H1 (cell line): ENCODE data around the gene FAM222B. TPM values are rescaled to one million over a fixed set of nuclear protein-coding genes. Genes with fewer than 3 reads are reported as not detected.

Source experiments
- CTCF ChIA-PET: fragments of 300-600 bp; sonication (Branson Sonifier 250); formaldehyde crosslinking; loops from one replicate; lab custom pipeline; 2021; ENCODE audit not compliant: partially characterized antibody; lab: Charles Lee
- POLR2A ChIA-PET: fragments of 300-600 bp; sonication (Branson Sonifier 250); formaldehyde crosslinking; loops from one replicate; lab custom pipeline; 2021; ENCODE audit warnings: inconsistent platforms; ENCODE audit not compliant: partially characterized antibody; lab: Charles Lee
- DNase-seq, 2 experiments: peaks; one replicate each; pipeline versions ENCODE4 v3.0.0 to v3.0.0-alpha.2; 2010 to 2022; ENCODE audit warnings: low spot score in 2 of 2, low read depth in 1 of 2, mixed read lengths in 1 of 2
- FAIRE-seq: peaks from 2 replicates; lab custom pipeline; 2011; peaks lifted over from hg19 to GRCh38; lab: Jason Lieb, UNC
- H2AFZ ChIP-seq: 2 replicates; pipeline ENCODE4 v1.8.1; 2012; ENCODE audit warnings: low read length, inconsistent platforms
- H2AK5ac ChIP-seq: 2 replicates; pipeline ENCODE4 v1.6.1; 2013; ENCODE audit warnings: low read depth, low read length
- H2BK120ac ChIP-seq: replicated peaks from 2 replicates; pipeline ENCODE3; 2013; ENCODE audit warnings: low read depth, low read length, inconsistent platforms
- H2BK12ac ChIP-seq: 2 replicates; pipeline ENCODE4 v1.6.1; 2013; ENCODE audit warnings: low read depth, low read length
- H2BK15ac ChIP-seq: 2 replicates; pipeline ENCODE4 v1.6.1; 2013; ENCODE audit warnings: low read length
- H2BK20ac ChIP-seq: 2 replicates; pipeline ENCODE4 v1.6.1; 2013; ENCODE audit warnings: low read length
- H2BK5ac ChIP-seq: 2 replicates; pipeline ENCODE4 v1.6.1; 2013; ENCODE audit warnings: low read depth, low read length
- H3K14ac ChIP-seq: 2 replicates; pipeline ENCODE4 v1.6.1; 2013; ENCODE audit warnings: inconsistent platforms; ENCODE audit not compliant: insufficient read length
- H3K18ac ChIP-seq: 2 replicates; pipeline ENCODE4 v1.6.1; 2013; ENCODE audit warnings: low read length; ENCODE audit errors: extremely low read depth
- H3K23ac ChIP-seq: 2 replicates; pipeline ENCODE4 v1.6.1; 2013; ENCODE audit warnings: inconsistent platforms; ENCODE audit not compliant: insufficient read length
- H3K23me2 ChIP-seq: 2 replicates; pipeline ENCODE4 v1.6.1; 2013; ENCODE audit warnings: low read depth, low read length
- H3K27ac ChIP-seq: 2 replicates; pipeline ENCODE4 v1.6.1; 2011; ENCODE audit warnings: low read depth, low read length, inconsistent platforms
- H3K27me3 ChIP-seq, 4 experiments: replicated peaks in 1 of 4; 1 replicate in 1 of 4; 2 replicates in 3 of 4; pipeline versions ENCODE4 v1.6.1 to v1.8.1; 2011 to 2013; ENCODE audit warnings: low read length in 3 of 4, mild to moderate bottlenecking in 3 of 4, inconsistent platforms in 2 of 4, mixed read lengths in 2 of 4, moderate library complexity in 1 of 4; ENCODE audit not compliant: control insufficient read depth in 3 of 4, insufficient read depth in 3 of 4; ENCODE audit errors: extremely low read depth in 1 of 4
- H3K36me3 ChIP-seq, 4 experiments: 2 replicates each; pipeline versions ENCODE4 v1.6.1 to v1.8.1; 2011 to 2013; ENCODE audit warnings: mild to moderate bottlenecking in 4 of 4, low read length in 3 of 4, moderate library complexity in 2 of 4, control low read depth in 1 of 4, inconsistent platforms in 1 of 4; ENCODE audit not compliant: insufficient read depth in 4 of 4, control insufficient read depth in 2 of 4
- H3K4ac ChIP-seq: replicated peaks from 2 replicates; pipeline ENCODE3; 2013; ENCODE audit warnings: low read length, low read depth, mixed read lengths, inconsistent platforms; ENCODE audit not compliant: insufficient read length
- H3K4me1 ChIP-seq, 4 experiments: replicated peaks in 1 of 4; 1 replicate in 1 of 4; 2 replicates in 3 of 4; pipeline versions ENCODE4 v1.6.1 to v1.8.1; 2011 to 2013; ENCODE audit warnings: low read length in 3 of 4, inconsistent platforms in 2 of 4, mixed read lengths in 1 of 4; ENCODE audit not compliant: insufficient read depth in 4 of 4, control insufficient read depth in 3 of 4
- H3K4me2 ChIP-seq, 2 experiments: 2 replicates each; pipeline versions ENCODE4 v1.6.1 to v1.8.1; 2011 to 2013; ENCODE audit warnings: low read depth in 2 of 2, low read length in 2 of 2, control low read depth in 1 of 2, inconsistent platforms in 1 of 2, mild to moderate bottlenecking in 1 of 2; ENCODE audit not compliant: insufficient read depth in 1 of 2
- H3K4me3 ChIP-seq, 4 experiments: fragments of 200-600, 300-600 bp in 1 of 4; sonication (generic), shearing (Covaris generic), sonication (Bioruptor Twin) in 1 of 4; 2 replicates each; pipeline versions ENCODE4 v1.5.1 to v1.8.1; 2011 to 2016; ENCODE audit warnings: low read length in 4 of 4, low read depth in 3 of 4, control low read depth in 2 of 4, inconsistent platforms in 2 of 4, mild to moderate bottlenecking in 2 of 4, mixed read lengths in 1 of 4, moderate library complexity in 1 of 4; ENCODE audit not compliant: insufficient read depth in 2 of 4; ENCODE audit errors: extremely low read depth in 1 of 4
- H3K56ac ChIP-seq: replicated peaks from 2 replicates; pipeline ENCODE3; 2013; ENCODE audit warnings: low read depth, mild to moderate bottlenecking, mixed read lengths, low read length, inconsistent platforms; ENCODE audit not compliant: insufficient read length
- H3K79me1 ChIP-seq: 2 replicates; pipeline ENCODE4 v1.6.1; 2013; ENCODE audit warnings: low read depth, low read length, control low read depth
- H3K79me2 ChIP-seq, 2 experiments: 2 replicates each; pipeline versions ENCODE4 v1.6.1 to v1.8.1; 2012 to 2013; ENCODE audit warnings: low read length in 2 of 2, mild to moderate bottlenecking in 2 of 2, inconsistent platforms in 1 of 2; ENCODE audit not compliant: insufficient read depth in 2 of 2, control insufficient read depth in 1 of 2
- H3K9ac ChIP-seq, 4 experiments: replicated peaks in 1 of 4; 1 replicate in 1 of 4; 2 replicates in 3 of 4; pipeline versions ENCODE4 v1.6.1 to v1.8.1; 2011 to 2013; ENCODE audit warnings: low read depth in 3 of 4, low read length in 3 of 4, control low read depth in 2 of 4, mild to moderate bottlenecking in 2 of 4, moderate library complexity in 2 of 4, inconsistent platforms in 1 of 4; ENCODE audit errors: extremely low read depth in 1 of 4
- H3K9me3 ChIP-seq, 2 experiments: 2 replicates each; pipeline versions ENCODE4 v1.6.1 to v1.8.1; 2012 to 2013; ENCODE audit warnings: mild to moderate bottlenecking in 2 of 2, moderate library complexity in 2 of 2, control low read depth in 1 of 2, inconsistent platforms in 1 of 2, low read depth in 1 of 2, low read length in 1 of 2, mixed read lengths in 1 of 2; ENCODE audit not compliant: insufficient read depth in 2 of 2
- H4K20me1 ChIP-seq, 2 experiments: replicated peaks in 1 of 2; 2 replicates each; pipeline versions ENCODE3 to v1.8.1; 2011 to 2013; ENCODE audit warnings: inconsistent platforms in 2 of 2, low read length in 2 of 2, mild to moderate bottlenecking in 1 of 2; ENCODE audit not compliant: insufficient read depth in 2 of 2, control insufficient read depth in 1 of 2
- H4K5ac ChIP-seq: 2 replicates; pipeline ENCODE4 v1.6.1; 2013; ENCODE audit warnings: low read length, low read depth, mixed read lengths, inconsistent platforms; ENCODE audit not compliant: insufficient read length
- H4K8ac ChIP-seq: 2 replicates; pipeline ENCODE4 v1.8.0; 2013; ENCODE audit warnings: mild to moderate bottlenecking, moderate library complexity, low read length, inconsistent platforms; ENCODE audit not compliant: insufficient read depth; ENCODE audit errors: extremely low read depth
- H4K91ac ChIP-seq: replicated peaks from 2 replicates; pipeline ENCODE3; 2013; ENCODE audit warnings: low read length, mixed read lengths, inconsistent platforms; ENCODE audit not compliant: insufficient read length
- ATF2 ChIP-seq: IDR thresholded peaks from 2 replicates; pipeline ENCODE4 v1.6.1; 2012; ENCODE audit warnings: low read length, inconsistent platforms
- CBX5 ChIP-seq: fragments of 300-800, 300-1000 bp; sonication (generic); IDR thresholded peaks from 2 replicates; pipeline ENCODE4 v1.7.1; 2016; ENCODE audit warnings: antibody characterized with exemption, low read length, low read depth
- CTCF ChIP-seq, 3 experiments: IDR thresholded peaks; 1 replicate in 2 of 3; 2 replicates in 1 of 3; pipeline versions ENCODE4 v1.5.1 to v1.6.1; 2011; ENCODE audit warnings: low read length in 3 of 3, mild to moderate bottlenecking in 3 of 3, inconsistent platforms in 2 of 3, low read depth in 1 of 3, moderate library complexity in 1 of 3; ENCODE audit not compliant: insufficient read depth in 1 of 3; ENCODE audit errors: control extremely low read depth in 1 of 3
- HDAC2 ChIP-seq, 2 experiments: fragments of 300-600 bp in 1 of 2; sonication (generic) in 1 of 2; IDR thresholded peaks; 2 replicates each; pipeline ENCODE4 v1.6.1; 2011 to 2012; ENCODE audit warnings: low read depth in 2 of 2, low read length in 2 of 2, mild to moderate bottlenecking in 2 of 2, moderate library complexity in 2 of 2, borderline replicate concordance in 1 of 2, inconsistent platforms in 1 of 2
- HDAC6 ChIP-seq: IDR thresholded peaks from one replicate; pipeline ENCODE4 v1.7.1; 2012; ENCODE audit warnings: low read depth, mild to moderate bottlenecking, inconsistent platforms, low read length, moderate library complexity
- KDM4A ChIP-seq: IDR thresholded peaks from one replicate; pipeline ENCODE4 v1.7.1; 2012; ENCODE audit warnings: low read depth, mild to moderate bottlenecking, moderate library complexity, low read length, inconsistent platforms; ENCODE audit not compliant: severe bottlenecking
- POLR2A ChIP-seq, 2 experiments: IDR thresholded peaks; 1 replicate in 1 of 2; 2 replicates in 1 of 2; pipeline ENCODE4 v1.6.1; 2011; ENCODE audit warnings: low read depth in 2 of 2, low read length in 2 of 2, mild to moderate bottlenecking in 2 of 2; ENCODE audit errors: control extremely low read depth in 1 of 2
- SAP30 ChIP-seq: fragments of 300-600 bp; sonication (generic); IDR thresholded peaks from 2 replicates; pipeline ENCODE4 v1.7.1; 2012; ENCODE audit warnings: low read length, moderate library complexity, mild to moderate bottlenecking, inconsistent platforms; ENCODE audit not compliant: insufficient read depth, insufficient replicate concordance
- ZNF274 ChIP-seq: IDR thresholded peaks from 2 replicates; pipeline ENCODE4 v1.7.0; 2012; ENCODE audit warnings: low read length, borderline replicate concordance; ENCODE audit errors: extremely low read depth
- WGBS, 2 experiments: shearing (Covaris generic) in 1 of 2; methylation state at CpG; one replicate each; pipeline versions ENCODE4 v1.1.6 to v1.1.7; 2013 to 2015; ENCODE audit warnings: low lambda C conversion rate in 2 of 2, mixed read lengths in 2 of 2, inconsistent platforms in 1 of 2, low coverage in 1 of 2, missing lambda C conversion rate in 1 of 2; ENCODE audit not compliant: insufficient replicate concordance in 2 of 2, insufficient coverage in 1 of 2, insufficient read length in 1 of 2; ENCODE audit errors: extremely low coverage in 1 of 2, missing lambda C conversion rate in 1 of 2; 5-methylcytosine and 5-hydroxymethylcytosine counted together
- polyA plus RNA-seq, 7 experiments: library from polyadenylated mRNA; depleted of rRNA in 3 of 7; stranded (reverse) in 5 of 7; unstranded in 2 of 7; fragments of >200 nt in 5 of 7; fragments of 200-250 nt in 2 of 7; gene quantifications; 1 replicate in 5 of 7; 2 replicates in 1 of 7; 4 replicates in 1 of 7; pipeline versions ENCODE4 v1.2.1 to v1.2.3, GENCODE V29; 2011 to 2013; ENCODE audit warnings: missing spikeins in 2 of 7, mixed read lengths in 2 of 7
- total RNA-seq: library from RNA; stranded (reverse); fragmentation: NEBNext Ultra II Directional; extraction: Animal tissue kit (Norgen Biotek cat#: 25700); gene quantifications from 2 replicates; pipeline ENCODE4 v1.2.1, GENCODE V29; 2021

Gene FAM222B
- total and polyA plus RNA-seq, 2 of the 8 experiments (the other 6 are each of a cell fraction or from before 2014, with no cell fraction given): 42.1 to 81.7 TPM

GRCh38 chr17:28863953-28864352 is 21.4 kb upstream of the FAM222B start:
- Histone ChIP-seq H2BK15ac (no peak overlapping the region), H3K9ac (no peak overlapping the region), H3K79me2 (no peaks in the 10 kb centered on the region), H3K56ac (no peak overlapping the region), H3K79me1 (no peaks in the 10 kb centered on the region), H3K9me3 (no peaks in the 10 kb centered on the region), H4K5ac (no peak overlapping the region), H2BK120ac (no peak overlapping the region), H3K14ac (no peak overlapping the region), H2BK20ac (no peak overlapping the region), H4K91ac (no peak overlapping the region), H3K4me2 (no peak overlapping the region), H3K36me3 (peaks cover 6 to 9% (median 8%) of the 10 kb centered on the region in 4 experiments; a peak in 7 of 8 replicates), H3K18ac (no peak overlapping the region), H2AK5ac (no peak overlapping the region), H4K20me1 (peaks cover 1 to 3% of the 10 kb centered on the region in 2 experiments), H3K27ac (no peak overlapping the region), H3K4me1 (peaks cover 0 to 6% (median 0%) of the 10 kb centered on the region in 4 experiments; a peak in 2 of 7 replicates), H2BK5ac (no peak overlapping the region), H4K8ac (no peak overlapping the region), H3K23ac (no peak overlapping the region), H2BK12ac (no peak overlapping the region), H3K23me2 (no peaks in the 10 kb centered on the region), H3K4me3 (no peak overlapping the region), H3K27me3 (no peaks in the 10 kb centered on the region; a peak in 1 of 7 replicates), H3K4ac (no peak overlapping the region), H2AFZ (no peak overlapping the region)
- ChIA-PET CTCF (interaction anchor here (0.8 to 4.2 kb wide), 7 partner anchors 14 to 109 kb away, joined by 3 to 15 read pairs (median 4); no protein-coding TSS in a partner anchor), POLR2A (interaction anchor here (0.9 to 1.5 kb wide), 6 partner anchors 8 to 37 kb away, joined by 3 to 4 read pairs (median 3); partner anchors contain the start of gene FLOT2)
- DNase-seq (no peak), FAIRE-seq (no peak)
- WGBS, 2 experiments: 88% methylated on average over 1 of the region's 1 CpG; no CpG with 5 or more reads in 1 of the 2 experiments
- TF ChIP-seq CBX5 (no peak), POLR2A (IDR thresholded peaks at IDR 0.05; ENCODE audit: control extremely low read depth in 1 of 2, low read depth in 2 of 2, low read length in 2 of 2) (no peak), HDAC6 (no peak), HDAC2 (IDR thresholded peaks at IDR 0.05; ENCODE audit: borderline replicate concordance in 1 of 2, low read depth in 2 of 2, low read length in 2 of 2) (no peak), ZNF274 (no peak), SAP30 (no peak), KDM4A (no peak), ATF2 (no peak), CTCF (IDR thresholded peaks at IDR 0.05; ENCODE audit: control extremely low read depth in 1 of 3, insufficient read depth in 1 of 3, low read depth in 1 of 3, low read length in 3 of 3) (no peak)
